GM12878 (cell line): ENCODE data around the gene MACROD2.

Experiments
- CBFB ChIP-seq: IDR thresholded peaks from 2 replicates; pipeline ENCODE4 v1.6.1; 2016; ENCODE audit warnings: antibody characterized with exemption, low read depth
- CHD1 ChIP-seq: IDR thresholded peaks from 2 replicates; pipeline ENCODE4 v1.6.1; 2012; ENCODE audit warnings: low read depth, low read length, improper control_type of control experiment
- CTCF ChIP-seq, 3 experiments: IDR thresholded peaks in 2 of 3; conservative IDR thresholded peaks in 1 of 3; 2 replicates each; pipeline ENCODE4 v1.5.1; 2011; ENCODE audit warnings: low read depth in 3 of 3, low read length in 3 of 3, mild to moderate bottlenecking in 3 of 3, control low read depth in 2 of 3, moderate library complexity in 2 of 3, inconsistent platforms in 1 of 3, mixed read lengths in 1 of 3; ENCODE audit not compliant: control insufficient read depth in 2 of 3, insufficient read depth in 1 of 3; ENCODE audit errors: extremely low read depth in 1 of 3
- ETV6 ChIP-seq, 2 experiments: fragments of 450-650 bp in 1 of 2; IDR thresholded peaks in 1 of 2; conservative IDR thresholded peaks in 1 of 2; 2 replicates each; pipeline ENCODE4 v1.6.1; 2014; ENCODE audit warnings: antibody characterized with exemption in 1 of 2, borderline replicate concordance in 1 of 2, low read depth in 1 of 2, mild to moderate bottlenecking in 1 of 2, moderate library complexity in 1 of 2
- FOS ChIP-seq: IDR thresholded peaks from 3 replicates; pipeline ENCODE4 v1.6.1; 2011; ENCODE audit warnings: borderline replicate concordance; ENCODE audit not compliant: insufficient read length; ENCODE audit errors: extremely low read depth
- FOXK2 ChIP-seq: fragments of 450-650 bp; IDR thresholded peaks from 2 replicates; pipeline ENCODE4 v1.6.1; 2017; ENCODE audit warnings: mild to moderate bottlenecking, moderate library complexity
- MAX ChIP-seq: IDR thresholded peaks from 2 replicates; pipeline ENCODE4 v1.6.1; 2012; ENCODE audit warnings: low read depth, low read length, improper control_type of control experiment
- MEF2B ChIP-seq: fragments of 450-650 bp; IDR thresholded peaks from 2 replicates; pipeline ENCODE4 v1.6.1; 2018; ENCODE audit warnings: mild to moderate bottlenecking, moderate library complexity; ENCODE audit not compliant: partially characterized antibody, poor library complexity, severe bottlenecking
- SIX5 ChIP-seq: IDR thresholded peaks from 2 replicates; pipeline ENCODE4 v1.6.1; 2011; ENCODE audit warnings: mild to moderate bottlenecking, low read depth, low read length, moderate library complexity; ENCODE audit not compliant: severe bottlenecking
- SMAD1 ChIP-seq: fragments of 450-650 bp; IDR thresholded peaks from 2 replicates; pipeline ENCODE4 v1.6.1; 2018; ENCODE audit warnings: mild to moderate bottlenecking, low read depth; ENCODE audit not compliant: partially characterized antibody
- ZZZ3 ChIP-seq: IDR thresholded peaks from 2 replicates; pipeline ENCODE4 v1.6.1; 2011; ENCODE audit warnings: low read depth; ENCODE audit not compliant: control insufficient read depth, insufficient read length

GRCh38 chr20:14700639-14700960, 705.3 kb downstream of the MACROD2 start:
- TF ChIP-seq CHD1 (no peak), SIX5 (no peak), FOXK2 (no peak), SMAD1 (no peak), CTCF (IDR thresholded peaks at IDR 0.05 in 2 of 3, conservative IDR thresholded peaks at IDR 0.05 in 1 of 3; ENCODE audit: control insufficient read depth in 2 of 3, extremely low read depth in 1 of 3, insufficient read depth in 1 of 3, low read depth in 3 of 3, low read length in 3 of 3) (no peak), CBFB (no peak), MEF2B (no peak), ETV6 (conservative IDR thresholded peaks at IDR 0.05 in 1 of 2, IDR thresholded peaks at IDR 0.05 in 1 of 2; ENCODE audit: borderline replicate concordance in 1 of 2, low read depth in 1 of 2) (no peak), ZZZ3 (no peak), FOS (no peak), MAX (no peak)
